Left lung (tissue), 10 donors: ENCODE results near the gene PLCL2. TPM values are rescaled to one million over a fixed set of nuclear protein-coding genes. Genes with fewer than 3 reads are reported as not detected.

ENCODE experiments used
- ATAC-seq: fragments of 200-7000 bp; cut with Tn5 transposase; one replicate; pipeline ENCODE4 v1.9.1; 2020; ENCODE audit warnings: moderate library complexity
- DNase-seq, 4 donors: peaks; one replicate each; pipeline ENCODE4 v3.0.0-alpha.2; 2013 to 2020
- H3K27ac ChIP-seq, 2 donors: fragments of 200-600 bp; sonication (generic) in 1 of 2; one replicate each; pipeline versions ENCODE4 v1.5.0 to v1.8.0; 2020 to 2021
- H3K27me3 ChIP-seq, 2 donors: fragments of 200-600 bp; sonication (generic) in 1 of 2; one replicate each; pipeline versions ENCODE4 v1.5.0 to v1.8.0; 2020 to 2021
- H3K36me3 ChIP-seq, 2 donors: fragments of 200-600 bp; sonication (generic) in 1 of 2; one replicate each; pipeline versions ENCODE4 v1.5.0 to v1.8.0; 2020 to 2021
- H3K4me1 ChIP-seq, 2 donors: fragments of 200-600 bp; one replicate each; pipeline ENCODE4 v1.8.0; 2021
- H3K4me3 ChIP-seq, 2 donors: fragments of 200-600 bp; sonication (generic) in 1 of 2; one replicate each; pipeline versions ENCODE4 v1.5.0 to v1.8.0; 2020 to 2021; ENCODE audit warnings: mild to moderate bottlenecking in 1 of 2
- H3K9me3 ChIP-seq, 2 donors: fragments of 200-600 bp; sonication (generic) in 1 of 2; one replicate each; pipeline versions ENCODE4 v1.5.0 to v1.8.0; 2020 to 2021
- intact Hi-C, 2 donors: fragments of 100-400 bp; cut with DNase I; formaldehyde crosslinking; loops; one replicate each; pipeline versions ENCODE4 v1.11.2 to v1.14.2; 2022
- polyA plus RNA-seq, 6 donors: library from polyadenylated mRNA; unstranded; fragments of 120-200 nt; gene quantifications; one replicate each; pipeline ENCODE4 v1.2.1, GENCODE V29; 2013; ENCODE audit not compliant: insufficient read length in 6 of 6
- total RNA-seq, 2 donors: library from RNA; stranded (reverse); fragmentation: NEBNext Ultra II Directional; extraction: Animal tissue kit (Norgen Biotek cat#: 25700); gene quantifications; one replicate each; pipeline ENCODE4 v1.2.1, GENCODE V29; 2021
- TF ChIP-seq, protein P1 (sequence below), 2 donors: fragments of 200-600 bp; sonication (generic) in 1 of 2; IDR thresholded peaks; one replicate each; pipeline versions ENCODE4 v1.5.0 to v1.8.0; 2021; ENCODE audit warnings: antibody characterized with exemption in 2 of 2
- donor health status: DM: no; HTN: yes; CAD: no.
- donor health status: DM: no; HTN: no; CAD: no.

The PLCL2 gene
- total and polyA plus RNA-seq, 8 donors = 7.8 to 15.7 (median 10.1) TPM

DNA sequence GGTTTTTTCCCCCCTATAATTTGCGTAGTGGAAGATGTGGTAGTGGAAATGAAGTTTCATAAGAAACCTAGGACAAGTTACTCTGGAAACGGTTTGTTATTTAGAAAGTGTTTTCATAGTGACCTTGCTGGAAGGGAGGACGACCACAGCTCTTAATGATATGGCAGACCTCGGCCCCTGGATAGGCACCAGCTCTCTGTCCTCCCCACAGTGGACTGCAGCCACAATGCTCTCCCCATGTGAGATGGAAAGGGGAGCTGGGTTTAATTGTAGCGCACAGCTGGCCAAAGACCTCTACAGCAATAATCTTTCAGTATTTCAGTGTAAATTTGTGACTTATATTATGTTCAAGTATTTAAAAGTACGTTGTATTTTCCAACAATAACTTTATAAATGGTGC is 151.2 kb downstream of the PLCL2 start:
- Histone ChIP-seq H3K27ac (no peak overlapping the region), H3K4me3 (no peak overlapping the region), H3K9me3 (no peaks in the 10 kb centered on the region), H3K4me1 (peaks cover 6 to 28% of the 10 kb centered on the region in 2 donors), H3K36me3 (no peaks in the 10 kb centered on the region), H3K27me3 (no peaks in the 10 kb centered on the region)
- no peak for ATAC-seq
- intact Hi-C loops = no loop called here
- no peak for DNase-seq
- TF ChIP-seq, protein P1, sequence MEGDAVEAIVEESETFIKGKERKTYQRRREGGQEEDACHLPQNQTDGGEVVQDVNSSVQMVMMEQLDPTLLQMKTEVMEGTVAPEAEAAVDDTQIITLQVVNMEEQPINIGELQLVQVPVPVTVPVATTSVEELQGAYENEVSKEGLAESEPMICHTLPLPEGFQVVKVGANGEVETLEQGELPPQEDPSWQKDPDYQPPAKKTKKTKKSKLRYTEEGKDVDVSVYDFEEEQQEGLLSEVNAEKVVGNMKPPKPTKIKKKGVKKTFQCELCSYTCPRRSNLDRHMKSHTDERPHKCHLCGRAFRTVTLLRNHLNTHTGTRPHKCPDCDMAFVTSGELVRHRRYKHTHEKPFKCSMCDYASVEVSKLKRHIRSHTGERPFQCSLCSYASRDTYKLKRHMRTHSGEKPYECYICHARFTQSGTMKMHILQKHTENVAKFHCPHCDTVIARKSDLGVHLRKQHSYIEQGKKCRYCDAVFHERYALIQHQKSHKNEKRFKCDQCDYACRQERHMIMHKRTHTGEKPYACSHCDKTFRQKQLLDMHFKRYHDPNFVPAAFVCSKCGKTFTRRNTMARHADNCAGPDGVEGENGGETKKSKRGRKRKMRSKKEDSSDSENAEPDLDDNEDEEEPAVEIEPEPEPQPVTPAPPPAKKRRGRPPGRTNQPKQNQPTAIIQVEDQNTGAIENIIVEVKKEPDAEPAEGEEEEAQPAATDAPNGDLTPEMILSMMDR (IDR thresholded peaks at IDR 0.05) = no peak

GRCh38 chr3:17038141-17038540 is 153.4 kb downstream of the PLCL2 start:
- TF ChIP-seq, protein P1 (IDR thresholded peaks at IDR 0.05) = no peak
- no peak overlapping the region for H3K27ac ChIP-seq
- no peak for ATAC-seq
- H3K9me3 ChIP-seq = no peaks in the 10 kb centered on the region
- no peak overlapping the region for H3K4me3 ChIP-seq
- H3K4me1 ChIP-seq = peaks cover 6 to 28% of the 10 kb centered on the region in 2 donors
- no peak for DNase-seq
- intact Hi-C loops = no loop called here
- H3K27me3 ChIP-seq = no peaks in the 10 kb centered on the region
- no peaks in the 10 kb centered on the region for H3K36me3 ChIP-seq

- no peaks in the 10 kb centered on the region for H3K27me3 ChIP-seq
- no peaks in the 10 kb centered on the region for H3K36me3 ChIP-seq
- H3K4me1 ChIP-seq = peaks cover 6 to 28% of the 10 kb centered on the region in 2 donors
- DNase-seq (peak in 1 of 4 donors; percentile 16), ATAC-seq (peak; percentile 95)
- intact Hi-C loops = no loop called here
- peak overlapping the region; percentile 33 to 62 for H3K27ac ChIP-seq
- no peaks in the 10 kb centered on the region for H3K9me3 ChIP-seq
- H3K4me3 ChIP-seq = no peak overlapping the region
- TF ChIP-seq, protein P1 (IDR thresholded peaks at IDR 0.05) = no peak
Measured at GRCh38 chr3:17038900-17039553, 154.3 kb downstream of the PLCL2 start.

DNA sequence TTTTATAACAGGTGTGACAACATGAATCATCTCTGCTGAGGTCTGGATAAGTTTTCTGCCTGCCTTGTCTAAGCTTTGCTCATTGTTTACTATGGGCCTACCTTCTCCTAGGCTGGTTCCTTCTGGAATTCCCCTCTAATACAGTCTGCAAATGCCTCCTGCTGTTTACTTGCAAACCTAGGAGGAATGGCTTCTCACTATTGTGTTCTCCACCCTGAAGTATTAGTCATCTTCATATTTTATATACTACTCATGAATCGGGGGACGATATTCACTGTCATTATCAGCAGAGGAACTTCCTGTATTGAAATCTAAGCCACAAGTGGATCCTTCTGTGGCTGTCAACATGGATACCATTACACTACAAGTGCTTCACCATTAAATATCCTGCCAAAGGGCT is 154.8 kb downstream of the PLCL2 start:
- Histone ChIP-seq H3K36me3 (no peaks in the 10 kb centered on the region), H3K27ac (peak overlapping the region; percentile 33 to 46), H3K4me3 (no peak overlapping the region), H3K27me3 (no peaks in the 10 kb centered on the region), H3K4me1 (peaks cover 6 to 23% of the 10 kb centered on the region in 2 donors), H3K9me3 (no peaks in the 10 kb centered on the region)
- DNase-seq (no peak), ATAC-seq (peak; percentile 95)
- intact Hi-C loops = no loop called here
- TF ChIP-seq, protein P1 (IDR thresholded peaks at IDR 0.05) = no peak

DNA sequence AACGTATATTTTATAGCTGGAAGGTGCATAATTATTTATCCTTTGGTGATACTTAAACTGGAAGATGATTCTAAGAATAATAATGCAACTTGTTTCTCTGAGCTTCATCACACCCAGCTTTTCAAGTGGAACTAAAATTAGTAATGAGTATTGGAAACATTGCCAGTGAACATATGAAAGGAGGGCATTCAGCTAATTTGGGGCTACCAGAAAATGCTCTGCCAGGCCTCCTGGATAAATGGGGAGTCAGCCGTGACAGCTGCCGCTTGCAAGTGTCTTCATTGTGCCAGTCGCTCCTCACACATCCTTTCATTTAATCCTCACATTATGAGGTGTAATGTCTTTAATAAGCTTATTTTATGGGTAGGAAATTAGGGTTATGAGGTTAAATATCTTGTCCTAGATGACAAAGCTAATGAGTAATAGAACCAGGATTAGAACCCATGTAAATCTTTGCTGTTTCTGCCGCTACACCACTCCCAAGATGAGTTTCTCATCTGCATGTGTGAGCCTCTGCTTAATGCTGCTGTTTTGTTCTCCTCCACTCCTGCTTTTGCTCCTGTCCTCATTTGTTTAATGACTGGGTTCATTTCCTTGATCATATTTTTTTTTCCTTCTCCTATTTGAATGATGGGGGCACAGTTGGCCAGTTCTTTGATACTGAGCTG is 155.7 kb downstream of the PLCL2 start:
- no peak for DNase-seq
- Histone ChIP-seq H3K4me3 (no peak overlapping the region), H3K9me3 (no peaks in the 10 kb centered on the region), H3K27me3 (no peaks in the 10 kb centered on the region), H3K36me3 (peaks cover 0 to 2% of the 10 kb centered on the region in 2 donors), H3K4me1 (peaks cover 6 to 17% of the 10 kb centered on the region in 2 donors), H3K27ac (peak overlapping the region in 1 of 2 donors; percentile 46)
- intact Hi-C loops = no loop called here
- no peak for ATAC-seq
- TF ChIP-seq, protein P1 (IDR thresholded peaks at IDR 0.05) = no peak
